ENCODE data around the gene TFR2. TPM values are rescaled to one million over a fixed set of nuclear protein-coding genes. Genes with fewer than 3 reads are reported as not detected.
A peak's percentile ranks its signal among the peaks of the same experiment; 100 is the strongest.

The TFR2 gene
- total and polyA plus RNA-seq, 2 donors (not counting 3 experiments of a cell fraction or from before 2014, with no cell fraction given): 0.37 to 0.60 TPM

- Histone ChIP-seq H3K4me2 (ENCODE audit: insufficient read depth, low read length) (no peak overlapping the region), H3K9me3 (replicated peaks; ENCODE audit: control insufficient read depth, insufficient read depth, low read length) (no peaks in the 10 kb centered on the region), H2AFZ (ENCODE audit: low read depth, low read length) (peak overlapping the region; percentile 50), H3K4me1 (ENCODE audit: control insufficient read depth, extremely low read depth, insufficient read depth, low read length) (peaks cover 6% of the 10 kb centered on the region), H3K36me3 (ENCODE audit: control insufficient read depth in 2 of 2, extremely low read depth in 1 of 2, insufficient read depth in 2 of 2, low read length in 2 of 2) (no peaks in the 10 kb centered on the region), H3K27me3 (ENCODE audit: control insufficient read depth in 2 of 2, insufficient read depth in 2 of 2, low read length in 2 of 2) (peaks cover 0 to 4% of the 10 kb centered on the region in 2 experiments), H3K79me2 (ENCODE audit: control insufficient read depth, insufficient read depth, low read length) (peaks cover 6% of the 10 kb centered on the region), H4K20me1 (replicated peaks; ENCODE audit: control insufficient read depth, extremely low read depth, insufficient read depth, low read length) (no peaks in the 10 kb centered on the region), H3K27ac (ENCODE audit: insufficient read depth, low read depth, low read length) (no peak overlapping the region), H3K9ac (replicated peaks; ENCODE audit: extremely low read depth, insufficient read depth, low read length) (no peak overlapping the region), H3K4me3 (replicated peaks in 1 of 3; ENCODE audit: insufficient read depth in 1 of 3, low read depth in 1 of 3, low read length in 3 of 3) (no peak overlapping the region), H3K9me1 (replicated peaks; ENCODE audit: control insufficient read depth, extremely low read depth, insufficient read depth, low read length) (no peaks in the 10 kb centered on the region)
- DNase-seq (ENCODE audit: low read depth, low spot score): no peak
- ChIA-PET POLR2A (no interaction called here), CTCF (interaction anchor here (1.8 to 3.8 kb wide), 3 partner anchors 15 to 125 kb away, joined by 7 to 31 read pairs (median 21); no protein-coding TSS in a partner anchor)
- TF ChIP-seq EZH2 (IDR thresholded peaks at IDR 0.05; ENCODE audit: borderline replicate concordance, low read depth, low read length, severe bottlenecking): peak; percentile 36
- TF ChIP-seq, protein P1, sequence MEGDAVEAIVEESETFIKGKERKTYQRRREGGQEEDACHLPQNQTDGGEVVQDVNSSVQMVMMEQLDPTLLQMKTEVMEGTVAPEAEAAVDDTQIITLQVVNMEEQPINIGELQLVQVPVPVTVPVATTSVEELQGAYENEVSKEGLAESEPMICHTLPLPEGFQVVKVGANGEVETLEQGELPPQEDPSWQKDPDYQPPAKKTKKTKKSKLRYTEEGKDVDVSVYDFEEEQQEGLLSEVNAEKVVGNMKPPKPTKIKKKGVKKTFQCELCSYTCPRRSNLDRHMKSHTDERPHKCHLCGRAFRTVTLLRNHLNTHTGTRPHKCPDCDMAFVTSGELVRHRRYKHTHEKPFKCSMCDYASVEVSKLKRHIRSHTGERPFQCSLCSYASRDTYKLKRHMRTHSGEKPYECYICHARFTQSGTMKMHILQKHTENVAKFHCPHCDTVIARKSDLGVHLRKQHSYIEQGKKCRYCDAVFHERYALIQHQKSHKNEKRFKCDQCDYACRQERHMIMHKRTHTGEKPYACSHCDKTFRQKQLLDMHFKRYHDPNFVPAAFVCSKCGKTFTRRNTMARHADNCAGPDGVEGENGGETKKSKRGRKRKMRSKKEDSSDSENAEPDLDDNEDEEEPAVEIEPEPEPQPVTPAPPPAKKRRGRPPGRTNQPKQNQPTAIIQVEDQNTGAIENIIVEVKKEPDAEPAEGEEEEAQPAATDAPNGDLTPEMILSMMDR (IDR thresholded peaks at IDR 0.05; ENCODE audit: extremely low read depth in 1 of 2, insufficient read depth in 1 of 2, low read depth in 1 of 2, low read length in 2 of 2): no peak
- dilution Hi-C loops (cut with MboI; ENCODE audit: extremely low pct_ligation_motif_present, low sequenced_read_pairs) (no loop called here), intact Hi-C loops (cut with micrococcal nuclease) (no loop called here)
- FAIRE-seq: no peak
- no TSS peak for BruUV-seq (replicated peaks)
Observed at GRCh38 chr7:100590077-100590737, 51.1 kb downstream of the TFR2 start.

DNA sequence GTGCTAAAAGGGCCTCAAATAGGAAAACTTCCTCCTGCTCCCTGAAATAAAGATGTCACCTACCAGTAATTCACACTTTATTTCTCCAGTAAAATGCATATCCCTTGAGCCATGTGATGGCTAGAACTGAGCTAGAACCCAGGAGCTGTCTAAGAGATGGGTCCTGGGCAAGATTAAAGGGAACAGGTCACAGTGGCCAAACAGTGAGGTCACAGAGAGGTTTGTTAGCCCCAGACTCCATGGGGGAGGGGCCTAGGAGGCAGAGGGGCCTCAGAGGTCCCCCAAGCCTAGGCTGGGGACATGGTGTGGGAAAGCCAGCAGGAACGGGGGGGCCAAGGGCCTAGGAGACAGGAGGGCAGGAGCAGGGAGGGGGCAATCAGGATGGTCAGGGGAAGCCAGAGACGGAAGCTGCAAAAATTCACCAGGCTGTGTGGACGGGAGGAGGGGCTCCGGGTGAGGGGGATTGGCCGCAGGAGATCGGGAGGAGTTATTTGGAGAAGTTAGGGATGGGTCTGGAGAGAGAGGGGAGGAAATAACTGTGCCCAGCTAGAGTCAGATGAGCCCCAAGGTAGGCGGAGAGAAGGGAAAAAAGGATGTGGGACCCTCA, 51.9 kb downstream of the TFR2 start:
- Histone ChIP-seq H3K4me1 (ENCODE audit: control insufficient read depth, extremely low read depth, insufficient read depth, low read length) (peaks cover 14% of the 10 kb centered on the region), H3K36me3 (ENCODE audit: control insufficient read depth in 2 of 2, extremely low read depth in 1 of 2, insufficient read depth in 2 of 2, low read length in 2 of 2) (no peaks in the 10 kb centered on the region), H3K4me3 (replicated peaks in 1 of 3; ENCODE audit: insufficient read depth in 1 of 3, low read depth in 1 of 3, low read length in 3 of 3) (no peak overlapping the region), H3K9me1 (replicated peaks; ENCODE audit: control insufficient read depth, extremely low read depth, insufficient read depth, low read length) (no peaks in the 10 kb centered on the region), H3K9ac (replicated peaks; ENCODE audit: extremely low read depth, insufficient read depth, low read length) (no peak overlapping the region), H3K9me3 (replicated peaks; ENCODE audit: control insufficient read depth, insufficient read depth, low read length) (no peaks in the 10 kb centered on the region), H3K27me3 (ENCODE audit: control insufficient read depth in 2 of 2, insufficient read depth in 2 of 2, low read length in 2 of 2) (peaks cover 0 to 4% of the 10 kb centered on the region in 2 experiments), H4K20me1 (replicated peaks; ENCODE audit: control insufficient read depth, extremely low read depth, insufficient read depth, low read length) (no peaks in the 10 kb centered on the region), H2AFZ (ENCODE audit: low read depth, low read length) (no peak overlapping the region), H3K27ac (ENCODE audit: insufficient read depth, low read depth, low read length) (no peak overlapping the region), H3K4me2 (ENCODE audit: insufficient read depth, low read length) (no peak overlapping the region), H3K79me2 (ENCODE audit: control insufficient read depth, insufficient read depth, low read length) (peaks cover 14% of the 10 kb centered on the region)
- TF ChIP-seq POLR2AphosphoS5 (IDR thresholded peaks at IDR 0.05; ENCODE audit: insufficient read depth, low read depth, low read length) (no peak), MAX (IDR thresholded peaks at IDR 0.05; ENCODE audit: insufficient read depth, insufficient read length) (no peak)
- POLR2A ChIA-PET: no interaction called here
- intact Hi-C loops (cut with micrococcal nuclease): loop anchor here (5.0 to 10.0 kb wide), 2 partner anchors 103 to 275 kb away; partner anchors contain the start of genes GIGYF1 and TRIP6
- CTCF ChIA-PET: interaction anchor here (0.7 to 3.8 kb wide), 16 partner anchors 9 to 263 kb away, joined by 3 to 34 read pairs (median 6); partner anchors contain the start of genes PCOLCE, SLC12A9 and TSC22D4
- DNase-seq (ENCODE audit: low read depth, low spot score) (no peak), FAIRE-seq (no peak)
- BruUV-seq (replicated peaks): no TSS peak
- dilution Hi-C loops (cut with MboI; ENCODE audit: extremely low pct_ligation_motif_present, low sequenced_read_pairs): no loop called here
